HepG2 (cell line): Measurements from ENCODE around the gene DMKN. TPM values are rescaled to one million over a fixed set of nuclear protein-coding genes. Genes with fewer than 3 reads are reported as not detected.

Source experiments
- ATAC-seq: fragments of 200-7000 bp; cut with Tn5 transposase; 3 replicates; pipeline ENCODE4 v1.9.1; 2020; ENCODE audit warnings: mild to moderate bottlenecking, moderate library complexity
- BruUV-seq: library from RNA; stranded (reverse); fragments of 400-500 nt; replicated peaks from 2 replicates; lab custom pipeline; 2021; lab: Mats Ljungman, UMichigan
- CTCF ChIA-PET: fragments of 300-600 bp; formaldehyde crosslinking; extraction: SDS; loops from one replicate; lab custom pipeline; 2021; ENCODE audit warnings: low total read pairs, inconsistent platforms, low intra/inter-chr PET ratio; lab: Yijun Ruan, JAX
- POLR2A ChIA-PET: fragments of 350-600 bp; sonication (Branson Sonifier 250); formaldehyde crosslinking; loops from one replicate; lab custom pipeline; 2020; ENCODE audit warnings: antibody characterized with exemption, inconsistent platforms; lab: Yijun Ruan, JAX
- DNase-seq: peaks from one replicate; pipeline ENCODE4 v3.0.0-alpha.2; 2015; ENCODE audit warnings: low spot score
- FAIRE-seq: peaks from 3 replicates; lab custom pipeline; 2011; peaks lifted over from hg19 to GRCh38; lab: Jason Lieb, UNC
- H2AFZ ChIP-seq: one replicate; pipeline ENCODE4 v1.6.1; 2011; ENCODE audit warnings: low read length, inconsistent platforms
- H3K27ac ChIP-seq: fragments of 300-600 bp; 3 replicates; pipeline ENCODE4 v1.8.0; 2011; ENCODE audit warnings: mixed run types, mild to moderate bottlenecking, mixed read lengths, low read length, inconsistent platforms; ENCODE audit not compliant: insufficient read depth; ENCODE audit errors: extremely low read length
- H3K27me3 ChIP-seq, 2 experiments: fragments of 200-600 bp in 1 of 2; 2 replicates in 1 of 2; 3 replicates in 1 of 2; pipeline versions ENCODE4 v1.6.0 to v1.8.0; 2011; ENCODE audit warnings: low read length in 2 of 2, mild to moderate bottlenecking in 2 of 2, moderate library complexity in 2 of 2, inconsistent platforms in 1 of 2; ENCODE audit not compliant: insufficient read depth in 2 of 2, control insufficient read depth in 1 of 2
- H3K36me3 ChIP-seq, 2 experiments: fragments of 200-600 bp in 1 of 2; replicated peaks in 1 of 2; 2 replicates in 1 of 2; 3 replicates in 1 of 2; pipeline versions ENCODE4 v1.5.1 to v1.8.0; 2011; ENCODE audit warnings: low read length in 2 of 2, inconsistent platforms in 1 of 2; ENCODE audit not compliant: insufficient read depth in 2 of 2, control insufficient read depth in 1 of 2
- H3K4me1 ChIP-seq: 2 replicates; pipeline ENCODE4 v1.5.1; 2012; ENCODE audit warnings: low read length, inconsistent platforms; ENCODE audit not compliant: insufficient read depth
- H3K4me2 ChIP-seq: 2 replicates; pipeline ENCODE4 v1.6.0; 2011; ENCODE audit warnings: low read depth, low read length, inconsistent platforms
- H3K4me3 ChIP-seq, 3 experiments: fragments of 200-600 bp in 1 of 3; sonication (generic), shearing (Covaris generic) in 1 of 3; replicated peaks in 1 of 3; 2 replicates each; pipeline ENCODE4 v1.5.1; 2011 to 2016; ENCODE audit warnings: low read length in 3 of 3, inconsistent platforms in 2 of 3, low read depth in 2 of 3, mild to moderate bottlenecking in 2 of 3, control low read depth in 1 of 3, mixed read lengths in 1 of 3; ENCODE audit not compliant: insufficient read depth in 1 of 3
- H3K79me2 ChIP-seq: one replicate; pipeline ENCODE4 v1.6.1; 2011; ENCODE audit warnings: low read length, inconsistent platforms; ENCODE audit not compliant: insufficient read depth
- H3K9ac ChIP-seq: 2 replicates; pipeline ENCODE4 v1.6.0; 2011; ENCODE audit warnings: mild to moderate bottlenecking, low read depth, low read length, inconsistent platforms; ENCODE audit not compliant: insufficient read depth
- H3K9me3 ChIP-seq: 2 replicates; pipeline ENCODE4 v1.5.1; 2012; ENCODE audit warnings: mild to moderate bottlenecking, low read length
- H4K20me1 ChIP-seq: 2 replicates; pipeline ENCODE4 v1.6.0; 2011; ENCODE audit warnings: inconsistent platforms, mild to moderate bottlenecking, low read length, moderate library complexity; ENCODE audit not compliant: insufficient read depth
- FOSL2 ChIP-seq: sonication (generic); formaldehyde crosslinking; IDR thresholded peaks from 2 replicates; pipeline ENCODE4 v1.4.0; 2020; ENCODE audit warnings: missing genetic modification reagents
- SAP130 ChIP-seq: IDR thresholded peaks from 2 replicates; pipeline ENCODE4 v1.6.1; 2016; ENCODE audit warnings: low read depth
- SOX6 ChIP-seq, 2 experiments: fragments of 450-650 bp in 1 of 2; sonication (generic) in 1 of 2; formaldehyde crosslinking in 1 of 2; IDR thresholded peaks; 2 replicates each; pipeline versions ENCODE4 v1.4.0 to v1.6.1; 2017 to 2020; ENCODE audit warnings: antibody characterized with exemption in 1 of 2, mild to moderate bottlenecking in 1 of 2, missing genetic modification reagents in 1 of 2
- ZNF143 ChIP-seq: sonication (generic); formaldehyde crosslinking; IDR thresholded peaks from 2 replicates; pipeline ENCODE4 v1.4.0; 2020; ENCODE audit warnings: missing genetic modification reagents
- WGBS: methylation state at CpG from one replicate; pipeline ENCODE4 v1.1.6; 2017; ENCODE audit warnings: low lambda C conversion rate; 5-methylcytosine and 5-hydroxymethylcytosine counted together
- in situ Hi-C: cut with HindIII; loops from 2 replicates; pipeline ENCODE4 v1.10.0; 2017; ENCODE audit warnings: low pct_unique_long_range_greater_than_20kb; ENCODE audit not compliant: extremely low pct_ligation_motif_present
- intact Hi-C: fragments of 100-400 bp; cut with micrococcal nuclease; formaldehyde crosslinking; loops from one replicate; pipeline ENCODE4 v1.10.0; 2022; ENCODE audit not compliant: unreplicated experiment
- polyA plus RNA-seq, 8 experiments: library from polyadenylated mRNA; depleted of rRNA in 3 of 8; stranded (reverse) in 7 of 8; unstranded in 1 of 8; fragments of >200 nt; fragmentation: Illumina TruSeq in 4 of 8; extraction: Trizol in 4 of 8; gene quantifications; 2 replicates each; pipeline versions ENCODE4 v1.2.1 to v1.2.3, GENCODE V29; 2011 to 2016; ENCODE audit warnings: low read depth in 4 of 8, missing spikeins in 1 of 8, mixed read lengths in 1 of 8; ENCODE audit not compliant: insufficient read depth in 1 of 8
- total RNA-seq, 5 experiments: library from RNA; depleted of rRNA; stranded (reverse); fragments of >200 nt; fragmentation: Illumina TruSeq; extraction: Trizol; gene quantifications; 2 replicates each; pipeline ENCODE4 v1.2.3, GENCODE V29; 2016; ENCODE audit warnings: low read depth in 1 of 5
- TF ChIP-seq, protein P1 (sequence below): sonication (generic); formaldehyde crosslinking; IDR thresholded peaks from 2 replicates; pipeline ENCODE4 v1.5.0; 2020; ENCODE audit warnings: mild to moderate bottlenecking, missing genetic modification reagents

DMKN gene
- total and polyA plus RNA-seq, 2 of the 13 experiments (the other 11 are each of a cell fraction or from before 2014, with no cell fraction given), result 50.8 to 57.1 TPM

GRCh38 chr19:35519291-35519690 is 5.8 kb upstream of the DMKN start:
- intact Hi-C loops, result no loop called here
- no peak overlapping the region for H3K9ac ChIP-seq
- FAIRE-seq (no peak), ATAC-seq (no peak), DNase-seq (no peak)
- no peaks in the 10 kb centered on the region for H3K36me3 ChIP-seq
- no peak overlapping the region for H3K4me3 ChIP-seq
- ChIA-PET CTCF (no interaction called here), POLR2A (no interaction called here)
- 50% methylated on average over 7 of the region's 7 CpGs for WGBS
- H3K4me1 ChIP-seq, result peaks cover 23% of the 10 kb centered on the region
- no peak for TF ChIP-seq ZNF143 (CRISPR knock-in tag)
- TF ChIP-seq, protein P1, sequence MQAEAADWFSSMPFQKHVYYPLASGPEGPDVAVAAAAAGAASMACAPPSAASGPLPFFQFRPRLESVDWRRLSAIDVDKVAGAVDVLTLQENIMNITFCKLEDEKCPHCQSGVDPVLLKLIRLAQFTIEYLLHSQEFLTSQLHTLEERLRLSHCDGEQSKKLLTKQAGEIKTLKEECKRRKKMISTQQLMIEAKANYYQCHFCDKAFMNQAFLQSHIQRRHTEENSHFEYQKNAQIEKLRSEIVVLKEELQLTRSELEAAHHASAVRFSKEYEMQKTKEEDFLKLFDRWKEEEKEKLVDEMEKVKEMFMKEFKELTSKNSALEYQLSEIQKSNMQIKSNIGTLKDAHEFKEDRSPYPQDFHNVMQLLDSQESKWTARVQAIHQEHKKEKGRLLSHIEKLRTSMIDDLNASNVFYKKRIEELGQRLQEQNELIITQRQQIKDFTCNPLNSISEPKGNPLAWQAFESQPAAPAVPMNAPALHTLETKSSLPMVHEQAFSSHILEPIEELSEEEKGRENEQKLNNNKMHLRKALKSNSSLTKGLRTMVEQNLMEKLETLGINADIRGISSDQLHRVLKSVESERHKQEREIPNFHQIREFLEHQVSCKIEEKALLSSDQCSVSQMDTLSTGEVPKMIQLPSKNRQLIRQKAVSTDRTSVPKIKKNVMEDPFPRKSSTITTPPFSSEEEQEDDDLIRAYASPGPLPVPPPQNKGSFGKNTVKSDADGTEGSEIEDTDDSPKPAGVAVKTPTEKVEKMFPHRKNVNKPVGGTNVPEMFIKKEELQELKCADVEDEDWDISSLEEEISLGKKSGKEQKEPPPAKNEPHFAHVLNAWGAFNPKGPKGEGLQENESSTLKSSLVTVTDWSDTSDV (CRISPR knock-in tag), result no peak
- no peak for TF ChIP-seq SOX6 (IDR thresholded peaks at IDR 0.05)
- TF ChIP-seq SOX6 (CRISPR knock-in tag; IDR thresholded peaks at IDR 0.05), result no peak
- BruUV-seq, result no TSS peak
- in situ Hi-C loops, result no loop called here
- no peak overlapping the region for H3K27ac ChIP-seq
- H3K9me3 ChIP-seq, result no peaks in the 10 kb centered on the region
- H3K27me3 ChIP-seq, result peaks cover 0 to 29% of the 10 kb centered on the region in 2 experiments; a peak in 4 of 5 replicates
- no peaks in the 10 kb centered on the region for H3K79me2 ChIP-seq
- H3K4me2 ChIP-seq, result no peak overlapping the region
- H2AFZ ChIP-seq, result no peak overlapping the region
- no peaks in the 10 kb centered on the region for H4K20me1 ChIP-seq

DNA sequence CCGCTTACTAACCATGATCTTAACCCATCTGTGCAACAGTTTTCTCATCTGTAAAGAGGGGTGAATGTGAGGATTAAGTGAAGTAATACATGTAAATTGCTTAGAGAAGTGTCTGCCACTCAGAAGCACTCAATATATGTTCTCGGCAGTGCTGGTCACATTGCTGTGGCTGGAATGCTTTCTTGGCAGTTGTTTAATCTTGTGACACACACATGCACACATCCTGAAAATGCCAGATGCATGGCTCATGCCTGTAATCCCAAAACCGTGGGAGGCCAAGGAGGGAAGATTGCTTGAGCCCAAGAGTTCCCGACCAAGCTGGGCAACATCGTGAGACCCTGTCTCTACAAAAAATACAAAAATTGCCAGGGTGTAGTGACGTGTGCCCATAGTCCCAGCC is 4.9 kb upstream of the DMKN start:
- 12% methylated on average over 5 of the region's 6 CpGs for WGBS
- in situ Hi-C loops (no loop called here), intact Hi-C loops (no loop called here)
- no peaks in the 10 kb centered on the region for H3K9me3 ChIP-seq
- H3K4me2 ChIP-seq, result no peak overlapping the region
- H3K79me2 ChIP-seq, result no peaks in the 10 kb centered on the region
- DNase-seq (no peak), FAIRE-seq (no peak), ATAC-seq (no peak)
- peaks cover 0 to 30% of the 10 kb centered on the region in 2 experiments; a peak in 4 of 5 replicates for H3K27me3 ChIP-seq
- no peak overlapping the region for H3K4me3 ChIP-seq
- BruUV-seq, result no TSS peak
- H2AFZ ChIP-seq, result no peak overlapping the region
- TF ChIP-seq SAP130 (CRISPR knock-in tag) (no peak), FOSL2 (CRISPR knock-in tag) (0 out of 2 replicates have a peak, but pooled peaks have one; percentile 6)
- H3K4me1 ChIP-seq, result peaks cover 23% of the 10 kb centered on the region
- ChIA-PET CTCF (no interaction called here), POLR2A (no interaction called here)
- no peaks in the 10 kb centered on the region for H3K36me3 ChIP-seq
- no peak overlapping the region for H3K9ac ChIP-seq
- no peak overlapping the region for H3K27ac ChIP-seq
- H4K20me1 ChIP-seq, result no peaks in the 10 kb centered on the region
